ENCODE measurements around the gene LAMB3. TPM values are rescaled to one million over a fixed set of nuclear protein-coding genes. Genes with fewer than 3 reads are reported as not detected.
A peak's percentile ranks its signal among the peaks of the same experiment; 100 is the strongest.

LAMB3 gene
- total RNA-seq, 4 donors from 2014 or later, result 70.0 to 181 (median 123) TPM

DNA sequence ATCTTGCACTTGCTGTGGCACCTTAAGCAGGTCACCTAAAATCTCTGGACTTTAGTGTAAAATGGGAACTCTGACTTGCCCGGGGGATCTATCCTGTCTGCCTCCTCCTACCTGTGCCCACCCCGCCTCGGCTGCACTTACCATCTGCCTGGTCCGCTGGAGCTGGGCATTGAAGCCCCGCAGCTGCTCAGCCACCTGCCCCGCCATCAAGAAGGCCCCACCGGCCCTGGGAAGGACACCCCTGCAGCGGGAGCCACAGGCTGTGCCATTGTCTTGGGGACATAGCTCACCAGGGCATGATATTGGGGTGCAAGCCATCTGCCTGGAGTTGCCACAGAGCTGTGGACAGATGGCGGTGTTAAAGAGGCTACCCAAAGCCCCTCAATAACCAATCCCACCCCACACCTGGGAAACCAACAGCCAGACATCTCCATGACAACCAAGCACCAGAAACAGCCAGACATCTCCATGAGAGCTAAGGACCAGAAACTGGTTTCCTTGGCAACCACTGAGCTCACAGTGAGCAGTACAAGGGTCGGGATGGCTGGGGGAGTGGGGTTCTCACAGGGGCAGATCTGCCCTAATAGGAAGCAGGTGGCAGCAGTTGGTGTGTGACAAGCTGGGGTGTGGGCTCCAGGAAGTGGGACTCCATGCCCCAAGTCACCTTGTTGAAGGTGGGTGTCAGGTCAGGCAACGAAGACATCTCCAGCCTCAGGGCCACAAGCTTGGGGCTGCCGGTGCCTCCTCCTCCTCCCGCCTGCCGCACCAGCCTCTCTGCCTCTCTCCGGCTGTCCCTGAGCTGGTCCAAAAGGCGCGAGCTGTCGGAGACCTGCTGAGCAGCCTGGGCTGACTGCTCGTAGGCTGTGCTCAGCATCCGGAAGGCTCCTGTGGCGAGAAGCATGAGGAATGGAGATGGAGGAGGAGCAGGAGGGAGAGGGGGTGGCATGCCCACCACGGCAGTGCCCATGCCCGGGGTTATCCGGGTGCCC, 29.1 kb downstream of the LAMB3 start:
- H3K4me3 ChIP-seq (ENCODE audit: low read depth, poor library complexity, severe bottlenecking), result no peak overlapping the region
- no peak for DNase-seq (ENCODE audit: low spot score in 2 of 2)
- 91 to 92% methylated on average over 24 of the region's 24 CpGs for WGBS, 2 donors
- TF ChIP-seq CTCF (IDR thresholded peaks at IDR 0.05), result no peak
- no peak for TF ChIP-seq POLR2A (IDR thresholded peaks at IDR 0.05)
- intact Hi-C loops (cut with DNase I; ENCODE audit: low total_unique reads), result loop anchor here (10.0 kb wide), 1 partner anchor 72 kb away; no protein-coding TSS in a partner anchor

DNA sequence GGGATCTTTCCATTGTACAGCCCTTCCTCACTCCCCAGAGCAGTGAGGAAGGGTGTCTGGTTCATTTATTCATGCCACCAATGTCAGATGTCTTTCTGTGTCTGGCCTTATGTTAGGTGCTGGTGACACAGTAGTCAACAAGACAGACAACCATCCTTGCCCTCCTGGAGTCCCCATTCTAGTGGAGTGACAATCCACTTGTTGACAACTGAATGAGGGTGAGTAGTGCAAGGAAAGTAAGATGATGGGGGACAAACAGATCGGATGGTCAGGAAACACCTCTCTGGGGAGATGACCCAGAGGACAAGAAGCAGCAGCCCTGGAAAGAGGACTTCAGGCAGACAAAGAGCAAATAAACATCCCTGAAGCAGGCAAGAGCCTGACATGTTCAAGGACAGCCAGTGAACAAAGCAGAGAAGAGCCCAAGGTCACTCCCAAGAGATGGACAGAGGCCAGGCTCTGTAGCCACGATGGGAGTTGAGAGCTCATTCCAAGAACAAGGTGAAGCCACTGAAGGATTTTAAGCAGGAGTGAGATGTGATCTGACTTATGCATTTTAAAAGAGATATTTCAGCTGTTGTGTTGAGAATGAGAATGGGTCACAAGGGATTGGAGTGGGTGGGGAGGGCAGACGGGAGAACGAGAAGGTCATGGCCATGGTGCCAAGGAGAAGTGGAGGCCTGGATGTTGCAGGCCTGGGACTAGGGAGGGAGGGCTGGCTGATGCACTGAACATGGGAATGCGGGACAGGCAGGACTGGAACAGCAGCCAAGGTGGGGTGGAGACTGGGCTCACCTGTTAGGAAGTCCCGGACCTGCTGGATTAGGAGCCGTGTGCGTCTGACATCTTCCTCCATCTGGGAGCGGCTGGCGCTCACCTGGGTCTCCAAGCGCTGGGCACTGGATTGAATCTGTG, 30.2 kb downstream of the LAMB3 start:
- H3K4me3 ChIP-seq (ENCODE audit: low read depth, poor library complexity, severe bottlenecking), result no peak overlapping the region
- DNase-seq (ENCODE audit: low spot score in 2 of 2), result no peak
- intact Hi-C loops (cut with DNase I; ENCODE audit: low total_unique reads), result loop anchor here (10.0 kb wide), 1 partner anchor 73 kb away; no protein-coding TSS in a partner anchor
- 50 to 61% methylated on average over 11 of the region's 11 CpGs for WGBS, 2 donors
- TF ChIP-seq POLR2A (IDR thresholded peaks at IDR 0.05) (no peak), CTCF (IDR thresholded peaks at IDR 0.05) (no peak)

DNA sequence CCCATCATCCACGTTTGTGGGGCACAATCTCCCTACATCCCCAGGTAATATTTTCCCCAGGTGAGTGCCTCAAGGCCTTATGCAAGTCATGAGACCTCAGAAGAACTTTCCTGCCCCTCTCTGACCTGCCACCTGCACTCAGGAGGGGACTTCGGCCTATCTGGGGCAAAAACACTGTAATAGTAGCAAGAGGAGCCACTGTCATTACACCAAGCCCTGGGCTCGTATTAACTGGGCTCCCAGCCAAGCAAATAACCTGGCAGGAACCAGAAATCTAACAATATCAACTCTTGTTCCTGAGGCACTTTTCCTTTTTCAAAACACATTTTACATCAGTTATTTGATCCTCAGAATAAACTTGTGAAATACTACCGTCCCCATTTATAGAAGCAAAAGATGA, 30.9 kb downstream of the LAMB3 start:
- WGBS, 2 donors, result 37 to 54% methylated on average over 4 of the region's 4 CpGs
- intact Hi-C loops (cut with DNase I; ENCODE audit: low total_unique reads), result loop anchor here (10.0 kb wide), 1 partner anchor 74 kb away; no protein-coding TSS in a partner anchor
- DNase-seq (ENCODE audit: low spot score in 2 of 2), result no peak

GRCh38 chr1:209620487-209620884, 31.7 kb downstream of the LAMB3 start:
- WGBS, 2 donors, result 65 to 68% methylated on average over 3 of the region's 3 CpGs
- TF ChIP-seq POLR2A (IDR thresholded peaks at IDR 0.05) (no peak), CTCF (IDR thresholded peaks at IDR 0.05) (no peak)
- H3K4me3 ChIP-seq (ENCODE audit: low read depth, poor library complexity, severe bottlenecking), result no peak overlapping the region
- no peak for DNase-seq (ENCODE audit: low spot score in 2 of 2)
- intact Hi-C loops (cut with DNase I; ENCODE audit: low total_unique reads), result loop anchor here (10.0 kb wide), 1 partner anchor 74 kb away; no protein-coding TSS in a partner anchor

More for the DNA sequence above, 30.9 kb downstream of the LAMB3 start:
- TF ChIP-seq CTCF (IDR thresholded peaks at IDR 0.05) (no peak), POLR2A (IDR thresholded peaks at IDR 0.05) (no peak)
- H3K4me3 ChIP-seq (ENCODE audit: low read depth, poor library complexity, severe bottlenecking), result no peak overlapping the region

DNA sequence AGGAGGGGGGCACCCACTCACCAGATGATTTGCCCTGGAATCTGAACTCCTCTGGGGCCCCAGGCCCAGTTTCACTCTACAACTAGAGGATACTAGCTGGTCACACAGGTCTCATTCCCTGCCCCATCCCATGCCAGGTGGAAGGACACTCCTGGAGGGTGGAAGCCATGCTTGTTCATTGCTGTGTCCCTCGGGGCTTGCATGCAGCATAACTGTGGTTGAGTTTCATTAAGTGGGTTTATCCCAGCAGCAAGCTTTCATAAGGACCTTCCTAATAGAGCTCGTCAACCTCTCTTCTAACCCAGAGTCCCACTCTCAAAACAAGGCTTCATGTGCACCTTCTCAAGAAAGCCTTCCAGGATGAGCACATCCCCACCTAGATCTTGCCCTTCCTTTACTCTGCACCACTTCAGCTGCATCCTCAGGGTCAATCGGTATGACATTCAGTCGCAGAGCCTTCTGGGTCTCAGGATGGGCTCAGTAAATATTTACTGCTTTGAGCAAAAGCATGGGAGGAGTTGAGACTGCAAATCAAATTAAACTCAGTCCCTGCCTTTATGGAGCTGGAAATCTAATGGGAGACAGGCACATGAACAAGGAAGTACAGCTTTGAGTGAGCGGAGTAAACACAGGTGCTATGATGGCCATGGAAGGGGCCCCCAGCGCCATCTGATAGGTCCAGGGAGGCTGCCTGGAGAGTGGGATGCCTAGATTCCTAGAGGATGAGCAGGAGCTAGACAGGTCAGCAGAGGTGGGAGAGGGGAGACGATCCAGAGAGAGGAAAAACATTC, 32.3 kb downstream of the LAMB3 start:
- 89 to 90% methylated on average over 7 of the region's 7 CpGs for WGBS, 2 donors
- no peak for TF ChIP-seq CTCF (IDR thresholded peaks at IDR 0.05)
- TF ChIP-seq POLR2A (IDR thresholded peaks at IDR 0.05), result no peak
- peak in 1 of 2 donors; percentile 79 for DNase-seq (ENCODE audit: low spot score in 2 of 2)
- H3K4me3 ChIP-seq (ENCODE audit: low read depth, poor library complexity, severe bottlenecking), result no peak overlapping the region
- intact Hi-C loops (cut with DNase I; ENCODE audit: low total_unique reads), result loop anchor here (10.0 kb wide), 1 partner anchor 75 kb away; no protein-coding TSS in a partner anchor

All from lower leg skin (tissue), 4 donors.